HG02938 (cell line): ENCODE data around the gene SHC2.

Source experiments
- ATAC-seq: cut with Tn5 transposase; IDR thresholded peaks from one replicate; pipeline ENCODE4 v1.9.1; 2021; ENCODE audit warnings: mild to moderate bottlenecking, moderate library complexity; ENCODE audit not compliant: unreplicated experiment

The SHC2 gene, protein sequence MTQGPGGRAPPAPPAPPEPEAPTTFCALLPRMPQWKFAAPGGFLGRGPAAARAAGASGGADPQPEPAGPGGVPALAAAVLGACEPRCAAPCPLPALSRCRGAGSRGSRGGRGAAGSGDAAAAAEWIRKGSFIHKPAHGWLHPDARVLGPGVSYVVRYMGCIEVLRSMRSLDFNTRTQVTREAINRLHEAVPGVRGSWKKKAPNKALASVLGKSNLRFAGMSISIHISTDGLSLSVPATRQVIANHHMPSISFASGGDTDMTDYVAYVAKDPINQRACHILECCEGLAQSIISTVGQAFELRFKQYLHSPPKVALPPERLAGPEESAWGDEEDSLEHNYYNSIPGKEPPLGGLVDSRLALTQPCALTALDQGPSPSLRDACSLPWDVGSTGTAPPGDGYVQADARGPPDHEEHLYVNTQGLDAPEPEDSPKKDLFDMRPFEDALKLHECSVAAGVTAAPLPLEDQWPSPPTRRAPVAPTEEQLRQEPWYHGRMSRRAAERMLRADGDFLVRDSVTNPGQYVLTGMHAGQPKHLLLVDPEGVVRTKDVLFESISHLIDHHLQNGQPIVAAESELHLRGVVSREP

DNA sequence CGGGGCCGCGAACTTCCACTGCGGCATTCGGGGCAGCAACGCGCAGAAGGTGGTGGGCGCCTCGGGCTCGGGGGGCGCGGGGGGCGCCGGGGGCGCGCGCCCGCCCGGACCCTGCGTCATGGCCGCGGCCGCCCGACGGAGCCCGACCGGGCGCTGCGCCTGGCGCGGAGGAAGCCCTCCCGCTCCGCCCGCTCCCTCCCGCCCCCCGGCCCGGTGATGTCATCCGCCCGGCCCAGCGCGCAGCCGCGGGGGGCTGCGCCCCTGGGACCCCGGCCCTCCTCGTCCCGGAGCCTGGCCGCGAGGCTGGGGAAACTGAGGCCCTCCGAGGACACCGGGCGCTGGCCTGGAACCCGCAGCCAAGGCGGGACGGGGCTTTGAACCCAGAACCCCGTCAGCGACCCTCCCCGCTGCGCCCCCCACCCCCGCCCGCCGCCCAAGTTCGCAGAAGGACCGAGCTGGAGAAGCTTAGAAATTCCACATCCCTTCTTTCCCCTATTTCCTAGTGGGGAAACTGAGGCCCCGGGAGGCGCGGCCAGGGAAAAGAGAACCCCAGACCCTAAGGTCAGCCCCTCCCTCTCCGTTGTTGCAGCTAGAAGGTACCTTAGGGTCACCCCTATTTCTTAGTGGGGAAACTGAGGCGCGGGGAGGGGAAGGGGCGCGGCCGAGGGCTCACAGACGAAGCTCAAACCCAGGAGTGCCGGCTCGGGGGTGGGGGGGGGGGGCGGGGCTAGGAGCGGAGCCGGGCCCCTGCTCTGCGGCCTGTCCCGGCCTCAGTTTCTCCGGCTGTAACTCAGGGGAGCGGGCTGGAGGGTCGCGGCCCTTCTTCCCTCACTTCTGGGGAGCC lies at the start of gene SHC2:
SHC2 (minus strand) TSS at position 157 of the 844 bp plus-strand sequence; CDS start at position 120, 37 bp downstream.
- no peak for ATAC-seq

DNA sequence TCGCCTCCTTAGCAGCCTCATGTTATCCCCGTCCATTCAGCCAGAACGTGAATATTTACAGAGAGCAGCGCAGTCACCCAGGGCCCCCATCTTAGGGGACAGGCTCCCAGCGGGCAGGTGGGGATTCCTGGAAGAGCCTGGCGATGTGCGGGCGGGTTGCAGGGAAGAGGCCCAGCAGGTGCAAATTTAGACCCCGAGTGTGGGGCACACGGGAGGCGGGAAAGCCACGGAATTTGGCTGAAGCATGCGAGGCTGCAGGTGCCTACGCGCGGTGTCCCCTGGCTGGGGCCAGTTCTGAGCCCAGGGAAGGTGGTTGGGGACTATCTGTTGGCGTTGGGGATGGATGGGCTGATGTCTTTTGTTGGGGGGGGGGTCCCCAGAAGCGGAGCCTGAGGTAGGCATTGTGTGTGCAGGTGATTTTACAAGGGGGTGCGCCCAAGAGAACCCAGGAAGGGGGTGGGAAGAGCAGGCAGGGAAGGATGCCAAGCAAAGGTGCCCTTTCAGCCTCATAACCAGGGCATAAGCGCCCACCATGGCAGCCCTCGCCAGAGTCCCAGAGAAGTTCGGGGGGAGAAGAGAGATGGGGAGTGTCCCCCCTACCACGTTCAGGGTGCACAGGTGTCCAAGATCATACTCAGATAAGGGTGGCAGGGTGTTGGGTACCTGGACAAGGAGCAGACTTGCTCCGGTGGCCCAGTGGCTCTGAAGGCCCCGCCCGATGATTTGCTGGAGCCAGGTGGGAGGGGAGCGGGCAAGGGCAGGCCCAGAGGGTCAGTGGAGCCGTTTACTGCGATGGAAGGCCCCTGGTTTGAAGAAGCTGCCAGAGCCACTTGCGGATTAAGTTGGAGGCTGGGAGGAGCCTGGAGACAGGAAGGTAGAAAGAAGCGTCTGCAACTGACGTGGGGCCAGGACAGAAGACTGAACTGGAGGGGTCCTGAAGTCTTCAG lies 47.6 kb upstream of the SHC2 start:
- ATAC-seq, result no peak

DNA sequence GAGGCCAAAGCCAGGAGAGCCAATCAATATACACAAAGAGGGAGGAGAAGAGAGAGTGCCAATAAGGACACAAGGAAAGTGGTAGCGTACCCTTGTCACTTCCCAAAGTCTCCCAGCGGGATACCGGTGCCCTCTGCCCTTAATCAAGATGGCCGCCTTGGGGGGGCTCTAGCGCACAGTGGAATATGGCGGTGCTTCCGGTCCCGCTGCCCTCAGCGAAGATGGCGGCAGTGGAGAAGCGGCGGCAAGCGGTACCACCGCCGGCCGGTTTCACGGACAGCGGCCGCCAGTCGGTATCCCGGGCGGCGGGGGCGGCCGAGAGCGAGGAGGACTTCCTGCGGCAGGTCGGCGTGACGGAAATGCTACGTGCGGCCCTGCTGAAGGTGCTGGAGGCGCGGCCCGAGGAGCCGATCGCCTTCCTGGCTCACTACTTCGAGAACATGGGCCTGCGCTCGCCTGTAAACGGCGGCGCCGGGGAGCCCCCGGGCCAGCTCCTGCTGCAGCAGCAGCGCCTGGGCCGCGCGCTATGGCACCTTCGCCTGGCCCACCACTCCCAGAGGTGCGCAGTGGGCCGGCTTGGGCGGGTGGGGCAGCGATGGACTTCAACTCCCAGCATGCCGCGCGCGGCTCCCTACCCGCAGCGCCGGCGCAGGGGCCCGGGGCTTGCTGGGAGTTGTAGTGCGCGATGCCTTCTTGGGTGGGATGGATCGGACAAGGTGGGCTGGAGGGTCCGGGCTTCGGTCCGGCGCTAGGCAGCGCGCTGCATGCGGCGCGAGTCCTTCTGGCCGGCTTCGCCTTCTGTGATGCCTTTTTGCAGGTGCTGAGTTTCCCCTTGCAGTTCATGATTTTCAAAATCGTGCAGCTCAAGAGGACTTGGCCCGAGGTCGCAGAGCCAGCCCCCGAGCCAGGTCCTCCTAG lies 46.7 kb upstream of the SHC2 start, which contains the start of gene TPGS1:
TPGS1 (plus strand) TSS at position 212 of the 918 bp plus-strand sequence; CDS start at position 222, 10 bp downstream.
- peak; percentile 51 for ATAC-seq

DNA sequence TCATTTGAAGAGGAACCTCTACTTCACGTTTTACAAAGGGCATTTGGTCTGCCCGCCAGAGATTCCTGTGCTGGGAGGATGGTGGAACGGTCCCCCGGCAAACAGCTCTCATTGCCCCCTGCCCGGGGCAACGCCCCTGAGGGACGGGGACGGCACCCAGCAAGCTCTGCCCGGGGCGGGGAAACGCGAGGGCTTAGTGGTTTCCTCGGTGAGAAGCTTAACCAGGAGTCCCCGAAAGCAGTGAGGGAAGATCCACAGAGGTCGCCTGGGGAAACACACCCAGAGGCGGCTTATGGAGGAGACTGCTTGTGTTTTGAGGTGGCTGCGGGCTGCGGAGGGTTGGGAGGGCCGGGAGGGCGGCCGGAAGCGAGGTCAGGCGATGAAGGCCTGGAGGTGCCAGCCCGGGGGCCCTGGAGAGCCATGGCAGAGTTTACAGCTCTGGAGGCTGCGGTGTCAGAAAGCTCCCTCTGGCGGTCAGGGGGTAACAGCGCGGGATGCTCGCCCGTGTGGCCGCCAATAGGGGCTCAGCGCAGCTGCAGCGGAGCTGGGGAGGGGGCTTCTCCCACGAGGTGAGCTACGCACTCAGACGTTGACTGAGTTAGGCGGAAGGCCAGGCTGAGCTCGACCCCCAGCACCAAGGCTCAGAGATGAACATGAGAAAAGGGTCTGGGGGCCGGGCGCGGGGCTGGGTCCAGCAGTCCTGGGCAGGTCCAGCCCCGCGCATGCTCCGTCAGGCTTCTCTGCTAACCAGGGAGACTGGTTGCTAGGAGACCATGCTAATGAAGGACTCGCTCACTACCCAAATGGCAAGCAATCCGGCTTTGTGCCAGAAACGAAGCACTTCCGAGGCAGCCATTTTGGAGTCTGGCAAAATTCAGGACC lies 45.8 kb upstream of the SHC2 start:
- peak; percentile 58 for ATAC-seq

GRCh38 chr19:504616-505015 lies 43.8 kb upstream of the SHC2 start:
- ATAC-seq, result no peak

DNA sequence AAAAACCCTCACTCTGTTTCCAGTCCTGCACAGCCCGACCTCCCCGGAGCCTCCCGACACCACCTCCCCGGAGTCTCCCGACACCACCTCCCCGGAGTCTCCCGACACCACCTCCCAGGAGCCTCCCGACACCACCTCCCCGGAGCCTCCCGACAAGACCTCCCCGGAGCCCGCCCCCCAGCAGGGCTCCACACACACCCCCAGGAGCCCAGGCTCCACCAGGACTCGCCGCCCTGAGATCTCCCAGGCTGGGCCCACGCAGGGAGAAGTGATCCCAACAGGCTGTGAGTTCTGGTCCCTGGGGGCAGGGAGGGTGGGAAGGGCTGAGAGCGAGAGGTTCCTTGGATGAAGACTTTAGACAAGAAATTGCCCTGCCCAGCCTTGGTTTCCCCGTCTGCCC lies 40.8 kb upstream of the SHC2 start:
- no peak for ATAC-seq

GRCh38 chr19:498977-499623 lies 38.3 kb upstream of the SHC2 start:
- no peak for ATAC-seq

- no peak for ATAC-seq
These were observed 37.7 kb upstream of the SHC2 start for GRCh38 chr19:498511-498891.

DNA sequence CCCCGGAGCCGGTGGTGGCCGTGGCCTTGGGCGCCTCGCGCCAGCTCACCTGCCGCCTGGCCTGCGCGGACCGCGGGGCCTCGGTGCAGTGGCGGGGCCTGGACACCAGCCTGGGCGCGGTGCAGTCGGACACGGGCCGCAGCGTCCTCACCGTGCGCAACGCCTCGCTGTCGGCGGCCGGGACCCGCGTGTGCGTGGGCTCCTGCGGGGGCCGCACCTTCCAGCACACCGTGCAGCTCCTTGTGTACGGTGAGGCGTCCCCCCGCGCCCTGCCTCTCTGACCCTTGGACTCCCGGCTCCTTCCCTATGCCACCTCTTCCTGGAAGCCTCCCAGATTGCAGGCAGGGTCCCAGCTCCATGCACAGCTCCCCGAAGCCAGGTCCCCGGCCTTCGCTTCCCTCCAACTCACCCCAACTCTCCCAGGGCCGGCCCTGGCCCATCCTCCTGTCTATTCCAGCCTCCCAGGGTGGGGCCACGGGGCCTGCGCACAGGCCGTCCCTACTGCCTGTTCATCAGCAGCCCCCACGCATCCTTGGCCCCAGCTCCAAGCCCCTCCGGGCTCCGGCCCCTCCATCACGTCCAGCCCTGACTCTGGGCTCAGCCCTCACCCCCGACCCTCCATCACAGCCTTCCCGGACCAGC lies 37.2 kb upstream of the SHC2 start:
- no peak for ATAC-seq

- no peak for ATAC-seq
These were observed 36.6 kb upstream of the SHC2 start for GRCh38 chr19:497491-497868.

GRCh38 chr19:496986-497385 lies 36.2 kb upstream of the SHC2 start:
- no peak for ATAC-seq

DNA sequence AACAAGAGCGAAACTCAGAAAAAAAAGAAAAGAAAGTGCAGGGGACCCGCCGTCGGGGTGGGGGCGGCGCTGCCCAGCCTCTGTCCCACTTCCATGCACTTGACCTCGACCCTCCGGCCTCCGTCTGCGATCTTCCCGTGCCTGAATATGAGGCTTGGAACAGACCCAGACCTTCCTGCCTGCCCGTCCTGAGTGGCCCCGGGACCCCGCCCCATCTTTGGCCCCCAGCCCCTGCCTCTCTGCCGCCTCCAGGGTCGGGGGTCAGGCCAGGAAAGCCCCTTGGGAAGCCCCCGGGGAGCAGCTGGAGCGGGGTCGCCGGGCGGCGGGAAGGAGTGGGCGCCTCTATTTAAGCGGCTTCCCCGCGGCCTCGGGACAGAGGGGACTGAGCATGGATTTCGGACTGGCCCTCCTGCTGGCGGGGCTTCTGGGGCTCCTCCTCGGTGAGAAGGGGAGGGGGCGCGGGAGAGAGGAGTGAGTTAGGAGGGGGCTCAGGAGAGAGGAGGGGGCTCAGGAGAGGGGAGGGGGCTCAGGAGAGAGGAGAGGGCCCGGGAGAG lies 35.4 kb upstream of the SHC2 start, which contains the start of gene MADCAM1:
MADCAM1 (plus strand) TSS at position 375 of the 554 bp plus-strand sequence; CDS start at position 389, 14 bp downstream.
- ATAC-seq, result no peak

- ATAC-seq, result no peak
These were observed 34.7 kb upstream of the SHC2 start for GRCh38 chr19:495402-496111.

- no peak for ATAC-seq
These were observed 34.2 kb upstream of the SHC2 start for GRCh38 chr19:495081-495401.

DNA sequence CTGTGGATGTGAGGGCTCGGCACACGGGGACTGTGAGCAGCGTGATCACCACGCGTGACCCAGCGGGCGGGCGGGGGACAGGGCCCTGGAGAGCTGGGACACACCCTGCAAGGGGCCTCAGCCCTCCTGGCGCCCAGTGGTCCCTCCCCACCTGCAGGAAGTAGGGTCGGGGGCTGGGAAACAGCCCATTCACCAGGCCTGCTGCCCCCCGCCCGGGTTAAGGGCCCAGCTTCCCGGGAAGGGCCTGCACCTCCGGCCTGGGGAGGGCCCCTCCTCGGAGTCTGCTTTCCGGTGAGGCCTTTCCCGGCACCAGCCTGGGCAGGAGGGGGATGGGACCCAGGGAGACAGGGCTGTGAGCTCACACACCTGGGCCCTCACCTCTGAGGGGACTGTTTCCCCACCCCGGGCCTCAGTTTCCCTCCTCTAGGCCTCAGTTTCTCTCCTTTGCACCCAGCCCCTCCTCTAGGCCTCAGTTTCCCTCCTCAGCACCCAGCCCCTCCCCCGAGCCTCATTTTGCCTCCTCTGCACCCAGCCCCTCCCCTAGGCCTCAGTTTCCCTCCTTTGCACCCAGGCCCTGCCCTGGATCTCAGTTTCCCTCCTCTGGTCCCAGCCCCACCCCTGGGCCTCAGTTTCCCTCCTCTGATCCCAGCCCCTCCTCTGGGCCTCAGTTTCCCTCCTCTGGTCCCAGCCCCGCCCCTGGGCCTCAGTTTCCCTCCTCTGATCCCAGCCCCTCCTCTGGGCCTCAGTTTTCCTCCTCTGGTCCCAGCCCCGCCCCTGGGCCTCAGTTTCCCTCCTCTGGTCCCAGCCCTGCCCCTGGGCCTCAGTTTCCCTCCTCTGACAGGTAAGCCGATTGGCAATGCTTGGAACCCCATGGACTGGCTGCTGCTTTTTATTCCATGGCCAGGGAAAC lies 33.6 kb upstream of the SHC2 start:
- ATAC-seq, result no peak
